ENCODE measurements around the gene GLIS1. TPM values are rescaled to one million over a fixed set of nuclear protein-coding genes. Genes with fewer than 3 reads are reported as not detected.

GLIS1 gene
- total and polyA plus RNA-seq, 2 experiments from 2014 or later = 0.26 to 0.31 TPM

GRCh38 chr1:53766194-53766742 lies 27.3 kb upstream of the GLIS1 start (continued):
- no peak for TF ChIP-seq ETS1 (IDR thresholded peaks at IDR 0.05)
- no peak for TF ChIP-seq EZH2 (IDR thresholded peaks at IDR 0.05; ENCODE audit: low read depth, unreplicated experiment)
- TF ChIP-seq EZH2phosphoT487 (IDR thresholded peaks at IDR 0.05; ENCODE audit: unreplicated experiment) = no peak
- TF ChIP-seq ZNF462 (CRISPR knock-in tag; IDR thresholded peaks at IDR 0.05) = no peak
- no peak for TF ChIP-seq JUNB (IDR thresholded peaks at IDR 0.05; ENCODE audit: unreplicated experiment)
- no peak for TF ChIP-seq POLR2AphosphoS5 (IDR thresholded peaks at IDR 0.05; ENCODE audit: low read depth)
- no peak for TF ChIP-seq ZNF331 (CRISPR knock-in tag; IDR thresholded peaks at IDR 0.05; ENCODE audit: low read depth)
- TF ChIP-seq CREB1 (CRISPR knock-in tag; IDR thresholded peaks at IDR 0.05; ENCODE audit: low read depth) = no peak

GRCh38 chr1:53765657-53766056 lies 26.7 kb upstream of the GLIS1 start:
- Histone ChIP-seq H4K20me1 (replicated peaks; ENCODE audit: insufficient read depth) (0 out of 2 replicates have a peak, but pooled peaks cover 2% of the 10 kb centered on the region), H3K4me3 (no peak overlapping the region), H3K4me2 (no peak overlapping the region), H3K79me2 (replicated peaks; ENCODE audit: insufficient read depth) (no peaks in the 10 kb centered on the region), H3K27me3 (ENCODE audit: insufficient read depth) (no peaks in the 10 kb centered on the region), H3K9me2 (ENCODE audit: insufficient read depth) (no peaks in the 10 kb centered on the region), H3K27ac (ENCODE audit: low read depth) (no peak overlapping the region), H3K36me3 (ENCODE audit: insufficient read depth) (peaks cover 10% of the 10 kb centered on the region; the same call in 1 of the 2 replicates), H3F3A (replicated peaks; ENCODE audit: low read depth) (no peaks in the 10 kb centered on the region), H3K4me1 (ENCODE audit: insufficient read depth) (no peaks in the 10 kb centered on the region), H2AFZ (no peak overlapping the region)
- H3K27me3 Mint-ChIP-seq (ENCODE audit: insufficient read depth, low read depth, poor library complexity) = peaks cover 8% of the 10 kb centered on the region
- no peak overlapping the region for H3K27ac Mint-ChIP-seq
- no peaks in the 10 kb centered on the region for H3K4me1 Mint-ChIP-seq
- H3K36me3 Mint-ChIP-seq (ENCODE audit: low read depth) = peaks cover 17% of the 10 kb centered on the region; the same call in 2 of the 3 replicates
- DNase-seq (ENCODE audit: low spot score) (no peak), ATAC-seq (no peak)
- H3K9me3 Mint-ChIP-seq = no peaks in the 10 kb centered on the region
- no peak overlapping the region for H3K4me3 Mint-ChIP-seq
- no peak for TF ChIP-seq ZNF114 (CRISPR knock-in tag; IDR thresholded peaks at IDR 0.05)
- no peak for TF ChIP-seq STAT1 (IDR thresholded peaks at IDR 0.05; ENCODE audit: unreplicated experiment)
- no peak for TF ChIP-seq NANOG (IDR thresholded peaks at IDR 0.05; ENCODE audit: borderline replicate concordance)
- no peak for TF ChIP-seq EZH2phosphoT487 (IDR thresholded peaks at IDR 0.05; ENCODE audit: unreplicated experiment)
- TF ChIP-seq JUNB (IDR thresholded peaks at IDR 0.05; ENCODE audit: unreplicated experiment) = no peak
- TF ChIP-seq CREB1 (CRISPR knock-in tag; IDR thresholded peaks at IDR 0.05; ENCODE audit: low read depth) = no peak
- no peak for TF ChIP-seq EZH2 (IDR thresholded peaks at IDR 0.05; ENCODE audit: low read depth, unreplicated experiment)

All from GM23338 (cell line).